ENCODE results near the gene USP22. TPM values are rescaled to one million over a fixed set of nuclear protein-coding genes. Genes with fewer than 3 reads are reported as not detected.

USP22 gene
- total RNA-seq, 2 donors from 2014 or later = 379 to 396 TPM

DNA sequence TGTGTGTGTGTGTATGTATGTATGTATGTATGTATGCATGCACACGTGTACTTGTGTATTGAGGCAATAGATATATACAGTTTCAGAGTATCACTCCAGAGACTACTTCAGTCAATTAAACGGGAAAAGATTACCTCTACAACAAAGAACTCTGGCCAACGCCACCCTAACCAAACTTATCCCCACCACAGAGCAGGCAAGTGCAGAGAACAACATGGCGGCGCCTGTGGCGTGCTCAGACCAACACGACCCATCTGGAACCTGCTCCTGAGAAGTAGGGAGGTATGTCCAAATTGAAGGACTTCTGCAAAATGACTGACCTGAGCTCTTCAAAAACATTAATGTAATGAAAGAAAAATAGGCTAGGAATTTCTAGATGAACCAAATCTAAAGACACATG lies 12.4 kb downstream of the USP22 start:
- peak overlapping the region; percentile 19 for H3K27ac Mint-ChIP-seq
- WGBS, 2 experiments (ENCODE audit: insufficient coverage in 1 of 2, insufficient read length in 1 of 2) = 60 to 93% methylated on average over 1 to 5 of the region's 7 CpGs
- H3K9me3 Mint-ChIP-seq = no peaks in the 10 kb centered on the region
- H3K36me3 ChIP-seq (ENCODE audit: control insufficient read depth, insufficient read depth, low read length) = peaks cover 83% of the 10 kb centered on the region
- no peaks in the 10 kb centered on the region for H3K27me3 ChIP-seq (ENCODE audit: control insufficient read depth, insufficient read depth, low read length, poor library complexity, severe bottlenecking)
- H3K4me1 Mint-ChIP-seq = peaks cover 46% of the 10 kb centered on the region
- DNase-seq = peak; percentile 57
- H3K9ac ChIP-seq (ENCODE audit: extremely low read depth, low read length, poor library complexity, severe bottlenecking) = no peak overlapping the region
- no peaks in the 10 kb centered on the region for H3K9me3 ChIP-seq (ENCODE audit: control insufficient read depth, low read length)
- H3K4me3 Mint-ChIP-seq = no peak overlapping the region
- no peaks in the 10 kb centered on the region for H3K27me3 Mint-ChIP-seq (ENCODE audit: insufficient read depth)
- H3K4me1 ChIP-seq (ENCODE audit: control insufficient read depth, insufficient read depth, low read length) = peaks cover 9% of the 10 kb centered on the region
- TF ChIP-seq, protein P1, sequence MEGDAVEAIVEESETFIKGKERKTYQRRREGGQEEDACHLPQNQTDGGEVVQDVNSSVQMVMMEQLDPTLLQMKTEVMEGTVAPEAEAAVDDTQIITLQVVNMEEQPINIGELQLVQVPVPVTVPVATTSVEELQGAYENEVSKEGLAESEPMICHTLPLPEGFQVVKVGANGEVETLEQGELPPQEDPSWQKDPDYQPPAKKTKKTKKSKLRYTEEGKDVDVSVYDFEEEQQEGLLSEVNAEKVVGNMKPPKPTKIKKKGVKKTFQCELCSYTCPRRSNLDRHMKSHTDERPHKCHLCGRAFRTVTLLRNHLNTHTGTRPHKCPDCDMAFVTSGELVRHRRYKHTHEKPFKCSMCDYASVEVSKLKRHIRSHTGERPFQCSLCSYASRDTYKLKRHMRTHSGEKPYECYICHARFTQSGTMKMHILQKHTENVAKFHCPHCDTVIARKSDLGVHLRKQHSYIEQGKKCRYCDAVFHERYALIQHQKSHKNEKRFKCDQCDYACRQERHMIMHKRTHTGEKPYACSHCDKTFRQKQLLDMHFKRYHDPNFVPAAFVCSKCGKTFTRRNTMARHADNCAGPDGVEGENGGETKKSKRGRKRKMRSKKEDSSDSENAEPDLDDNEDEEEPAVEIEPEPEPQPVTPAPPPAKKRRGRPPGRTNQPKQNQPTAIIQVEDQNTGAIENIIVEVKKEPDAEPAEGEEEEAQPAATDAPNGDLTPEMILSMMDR (conservative IDR thresholded peaks at IDR 0.05) = no peak
- H3K4me3 ChIP-seq (ENCODE audit: low read length) = peak overlapping the region; percentile 35
- no peak overlapping the region for H3K27ac ChIP-seq (ENCODE audit: low read depth, low read length)
- peaks cover 49% of the 10 kb centered on the region for H3K36me3 Mint-ChIP-seq (ENCODE audit: low read depth)

- no peak overlapping the region for H3K4me3 Mint-ChIP-seq
- peak overlapping the region; percentile 81 for H3K27ac Mint-ChIP-seq
- Histone ChIP-seq H3K4me3 (ENCODE audit: low read length) (no peak overlapping the region), H3K36me3 (ENCODE audit: control insufficient read depth, insufficient read depth, low read length) (peaks cover 84% of the 10 kb centered on the region), H3K9me3 (ENCODE audit: control insufficient read depth, low read length) (no peaks in the 10 kb centered on the region), H3K27me3 (ENCODE audit: control insufficient read depth, insufficient read depth, low read length, poor library complexity, severe bottlenecking) (no peaks in the 10 kb centered on the region), H3K9ac (ENCODE audit: extremely low read depth, low read length, poor library complexity, severe bottlenecking) (no peak overlapping the region), H3K4me1 (ENCODE audit: control insufficient read depth, insufficient read depth, low read length) (peaks cover 9% of the 10 kb centered on the region), H3K27ac (ENCODE audit: low read depth, low read length) (no peak overlapping the region)
- 100% methylated on average over 2 of the region's 2 CpGs; no CpG with 5 or more reads in 1 of the 2 experiments for WGBS, 2 experiments (ENCODE audit: insufficient coverage in 1 of 2, insufficient read length in 1 of 2)
- H3K4me1 Mint-ChIP-seq = peaks cover 38% of the 10 kb centered on the region
- no peaks in the 10 kb centered on the region for H3K27me3 Mint-ChIP-seq (ENCODE audit: insufficient read depth)
- TF ChIP-seq, protein P1 (conservative IDR thresholded peaks at IDR 0.05) = no peak
- H3K9me3 Mint-ChIP-seq = no peaks in the 10 kb centered on the region
- no peak for DNase-seq
- peaks cover 58% of the 10 kb centered on the region for H3K36me3 Mint-ChIP-seq (ENCODE audit: low read depth)
Observed at GRCh38 chr17:21029515-21029914, 13.3 kb downstream of the USP22 start.

DNA sequence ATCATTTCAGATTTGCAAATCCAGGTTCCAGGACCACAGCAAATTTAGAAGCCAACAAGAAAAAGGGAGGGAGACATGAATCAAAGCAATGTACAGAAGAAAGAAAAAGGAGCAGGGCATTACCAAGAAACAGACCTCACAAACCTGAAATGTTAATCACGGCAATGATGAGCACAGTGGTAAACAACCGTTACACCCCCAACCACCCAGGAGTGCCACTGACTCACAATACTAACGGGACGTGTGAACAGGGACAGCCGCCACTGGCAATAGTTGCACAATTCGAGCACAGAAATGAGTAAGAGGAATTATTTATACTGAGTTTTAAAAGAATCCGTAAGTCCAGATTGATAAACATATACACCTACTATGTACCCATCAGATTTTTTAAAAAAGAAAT lies 13.8 kb downstream of the USP22 start:
- Mint-ChIP-seq H3K36me3 (ENCODE audit: low read depth) (peaks cover 62% of the 10 kb centered on the region), H3K4me3 (no peak overlapping the region), H3K27ac (peak overlapping the region; percentile 81), H3K9me3 (no peaks in the 10 kb centered on the region), H3K27me3 (ENCODE audit: insufficient read depth) (no peaks in the 10 kb centered on the region), H3K4me1 (peaks cover 34% of the 10 kb centered on the region)
- peak; percentile 50 for DNase-seq
- H3K4me3 ChIP-seq (ENCODE audit: low read length) = no peak overlapping the region
- H3K36me3 ChIP-seq (ENCODE audit: control insufficient read depth, insufficient read depth, low read length) = peaks cover 84% of the 10 kb centered on the region
- H3K9me3 ChIP-seq (ENCODE audit: control insufficient read depth, low read length) = no peaks in the 10 kb centered on the region
- H3K9ac ChIP-seq (ENCODE audit: extremely low read depth, low read length, poor library complexity, severe bottlenecking) = no peak overlapping the region
- H3K4me1 ChIP-seq (ENCODE audit: control insufficient read depth, insufficient read depth, low read length) = peaks cover 6% of the 10 kb centered on the region
- 92 to 100% methylated on average over 2 to 7 of the region's 7 CpGs for WGBS, 2 experiments (ENCODE audit: insufficient coverage in 1 of 2, insufficient read length in 1 of 2)
- H3K27me3 ChIP-seq (ENCODE audit: control insufficient read depth, insufficient read depth, low read length, poor library complexity, severe bottlenecking) = no peaks in the 10 kb centered on the region
- TF ChIP-seq, protein P1 (conservative IDR thresholded peaks at IDR 0.05) = no peak
- no peak overlapping the region for H3K27ac ChIP-seq (ENCODE audit: low read depth, low read length)
